ENCODE data around the gene AOC3.
"Not testable (repeated sequence)": the region's sequence is repeated elsewhere in the genome, so short reads cannot be mapped to it uniquely, and the experiment has no call there.

AOC3 gene

DNA sequence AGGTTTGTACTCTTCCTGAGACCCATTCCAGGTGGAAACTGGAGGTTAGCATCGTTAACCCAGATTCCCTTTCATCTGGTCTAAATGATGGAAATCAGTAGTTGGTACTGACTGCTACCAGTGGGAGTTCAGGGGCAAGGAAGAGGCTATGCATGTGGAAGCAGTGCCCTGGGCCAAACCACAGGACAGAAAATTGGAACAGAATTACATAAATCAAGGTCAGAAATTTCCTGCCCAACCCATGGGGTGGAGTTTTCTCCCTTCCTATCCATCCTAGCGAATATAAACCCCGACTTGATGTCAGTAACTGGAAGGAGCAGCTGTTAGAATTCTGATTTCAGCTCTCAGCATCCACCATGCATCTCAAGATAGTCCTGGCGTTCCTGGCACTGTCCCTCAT is 6.7 kb upstream of the AOC3 start, which contains the start of gene AOC2:
AOC2 (plus strand) TSS at position 310 of the 400 bp plus-strand sequence; CDS start at position 357, 47 bp downstream.
- no peak for DNase-seq (ENCODE audit: low read depth, low spot score)

GRCh38 chr17:42844761-42845555 is 6.0 kb upstream of the AOC3 start:
- DNase-seq (ENCODE audit: low read depth, low spot score), result no peak

- DNase-seq (ENCODE audit: low read depth, low spot score), result no peak
Measured at GRCh38 chr17:42845556-42845917, 5.5 kb upstream of the AOC3 start.

GRCh38 chr17:42845918-42846593 is 4.9 kb upstream of the AOC3 start:
- DNase-seq (ENCODE audit: low read depth, low spot score), result no peak

DNA sequence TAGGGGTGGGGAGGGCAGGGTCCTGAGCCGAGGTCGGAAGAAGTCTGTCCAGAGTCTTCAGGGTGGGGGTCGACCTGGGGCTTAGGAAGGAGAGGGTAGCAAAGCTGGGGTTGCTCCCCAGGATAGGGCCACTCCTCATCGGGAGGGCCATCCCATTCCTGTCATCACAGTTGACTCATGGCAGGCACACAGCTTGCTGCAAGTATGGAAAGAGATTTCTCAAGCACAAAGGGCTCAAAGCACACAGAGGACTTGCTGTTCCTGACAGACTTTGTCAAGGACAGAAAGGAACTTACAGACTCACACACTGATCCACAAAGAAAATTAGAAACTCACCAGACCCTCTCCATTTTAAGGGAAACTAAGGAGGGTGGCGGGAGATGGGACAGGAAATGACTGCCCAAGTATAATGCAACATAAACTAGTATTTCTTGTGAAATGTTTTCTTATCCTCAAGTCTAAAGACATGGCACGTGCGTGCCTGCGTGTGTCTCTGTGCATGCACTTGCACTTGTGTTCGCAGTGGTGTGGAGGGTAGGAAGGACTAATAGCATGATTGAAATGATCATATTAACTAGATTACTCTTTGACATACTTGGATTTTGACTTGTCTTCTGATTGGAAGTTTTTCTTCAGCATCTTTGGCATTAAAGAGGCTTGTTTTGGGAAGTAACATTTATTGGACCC is 4.3 kb upstream of the AOC3 start:
- no peak for DNase-seq (ENCODE audit: low read depth, low spot score)

GRCh38 chr17:42848093-42848492 is 2.9 kb upstream of the AOC3 start:
- no peak for DNase-seq (ENCODE audit: low read depth, low spot score)

DNA sequence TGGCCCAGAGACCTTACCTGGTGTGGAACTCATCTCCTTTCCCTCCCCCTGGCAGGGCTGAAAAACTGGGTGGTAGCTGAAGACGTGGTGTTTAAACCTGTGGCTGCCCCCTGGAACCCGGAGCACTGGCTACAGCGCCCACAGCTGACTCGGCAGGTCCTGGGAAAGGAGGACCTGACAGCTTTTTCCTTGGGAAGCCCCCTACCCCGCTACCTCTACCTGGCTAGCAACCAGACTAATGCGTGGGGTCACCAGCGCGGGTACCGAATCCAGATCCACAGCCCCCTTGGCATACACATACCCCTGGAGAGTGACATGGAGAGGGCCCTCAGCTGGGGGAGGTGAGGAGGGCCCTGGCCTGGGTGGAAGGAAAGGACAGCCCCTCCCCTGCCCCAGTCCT is 2.0 kb upstream of the AOC3 start:
- DNase-seq (ENCODE audit: low read depth, low spot score), result no peak

DNA sequence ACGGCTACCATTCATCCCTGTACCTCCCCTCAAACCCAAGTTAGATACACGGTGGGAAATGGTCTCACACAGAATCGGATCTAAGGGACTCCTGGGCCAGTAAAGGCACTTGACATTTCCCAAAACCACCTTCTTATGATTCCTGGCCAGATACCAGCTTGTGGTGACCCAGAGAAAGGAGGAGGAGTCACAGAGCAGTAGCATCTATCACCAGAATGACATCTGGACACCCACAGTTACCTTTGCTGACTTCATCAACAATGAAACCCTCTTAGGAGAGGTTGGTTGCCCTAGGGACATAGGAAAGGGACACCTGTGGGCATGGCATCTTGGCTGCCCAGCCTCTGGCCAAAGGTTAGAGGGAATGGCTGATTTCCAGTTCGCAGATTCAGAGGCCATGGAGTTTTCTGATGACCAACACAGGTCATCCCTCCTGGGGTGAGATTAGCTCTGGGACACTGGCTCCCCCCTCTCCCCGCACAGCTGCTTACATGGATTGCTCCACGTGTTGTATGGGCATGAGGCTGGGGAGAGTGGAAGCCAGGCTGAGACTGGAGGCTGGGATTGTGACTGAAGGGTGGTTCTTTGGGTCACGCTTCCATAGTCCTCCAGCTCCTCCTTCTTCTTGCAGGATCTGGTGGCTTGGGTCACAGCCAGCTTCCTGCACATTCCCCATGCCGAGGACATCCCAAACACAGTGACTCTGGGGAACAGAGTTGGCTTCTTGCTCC is 1.4 kb upstream of the AOC3 start:
- no peak for DNase-seq (ENCODE audit: low read depth, low spot score)

- DNase-seq (ENCODE audit: low read depth, low spot score), result not testable (repeated sequence)
Measured at GRCh38 chr17:42851371-42852240, 607 bp downstream of the AOC3 start.

DNA sequence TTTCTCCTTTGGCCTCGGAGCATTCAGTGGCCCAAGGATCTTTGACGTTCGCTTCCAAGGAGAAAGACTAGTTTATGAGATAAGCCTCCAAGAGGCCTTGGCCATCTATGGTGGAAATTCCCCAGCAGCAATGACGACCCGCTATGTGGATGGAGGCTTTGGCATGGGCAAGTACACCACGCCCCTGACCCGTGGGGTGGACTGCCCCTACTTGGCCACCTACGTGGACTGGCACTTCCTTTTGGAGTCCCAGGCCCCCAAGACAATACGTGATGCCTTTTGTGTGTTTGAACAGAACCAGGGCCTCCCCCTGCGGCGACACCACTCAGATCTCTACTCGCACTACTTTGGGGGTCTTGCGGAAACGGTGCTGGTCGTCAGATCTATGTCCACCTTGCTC is 1.4 kb downstream of the AOC3 start:
- no peak for DNase-seq (ENCODE audit: low read depth, low spot score)

GRCh38 chr17:42853004-42853403 is 2.0 kb downstream of the AOC3 start:
- DNase-seq (ENCODE audit: low read depth, low spot score), result no peak

DNA sequence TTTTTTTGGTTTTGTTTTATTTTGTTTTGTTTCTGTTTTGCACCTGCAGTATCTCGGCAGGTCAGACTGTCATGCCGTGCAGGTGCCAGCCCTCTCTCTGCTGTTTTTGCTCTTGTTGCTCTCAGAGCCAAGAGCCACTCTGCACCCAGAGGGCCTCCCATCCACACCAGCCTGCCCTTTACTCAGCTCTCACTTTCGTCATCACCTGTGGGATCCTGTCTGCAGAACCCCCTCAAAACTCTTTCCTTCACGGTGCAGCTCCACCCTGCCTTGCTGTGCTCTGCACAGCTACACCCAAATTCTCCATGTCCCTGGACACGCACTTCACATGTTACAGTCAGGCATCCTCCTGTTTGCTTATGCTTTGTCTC is 2.6 kb downstream of the AOC3 start:
- no peak for DNase-seq (ENCODE audit: low read depth, low spot score)

- no peak for DNase-seq (ENCODE audit: low read depth, low spot score)
Measured at GRCh38 chr17:42853968-42854790, 3.2 kb downstream of the AOC3 start.

DNA sequence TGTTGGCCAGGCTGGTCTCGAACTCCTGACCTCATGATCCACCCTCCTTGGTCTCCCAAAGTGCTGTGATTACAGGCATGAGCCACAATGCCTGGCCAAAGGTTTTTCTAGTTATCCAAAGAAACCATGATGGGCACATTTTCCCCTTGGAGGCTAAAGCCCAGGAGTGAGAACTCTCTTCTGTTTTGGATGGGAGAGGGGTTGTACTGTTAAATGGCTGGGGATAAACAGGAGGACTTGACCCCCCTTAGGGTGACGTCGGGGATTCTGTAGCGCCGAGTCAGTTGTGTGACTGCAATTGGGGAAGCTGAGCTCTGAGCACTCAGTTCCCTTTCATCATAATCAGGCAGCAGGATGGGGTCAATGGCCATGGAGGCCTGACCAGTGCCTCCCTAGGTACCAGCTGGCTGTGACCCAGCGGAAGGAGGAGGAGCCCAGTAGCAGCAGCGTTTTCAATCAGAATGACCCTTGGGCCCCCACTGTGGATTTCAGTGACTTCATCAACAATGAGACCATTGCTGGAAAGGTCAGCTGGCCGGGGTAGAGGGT is 4.1 kb downstream of the AOC3 start:
- DNase-seq (ENCODE audit: low read depth, low spot score), result no peak

DNA sequence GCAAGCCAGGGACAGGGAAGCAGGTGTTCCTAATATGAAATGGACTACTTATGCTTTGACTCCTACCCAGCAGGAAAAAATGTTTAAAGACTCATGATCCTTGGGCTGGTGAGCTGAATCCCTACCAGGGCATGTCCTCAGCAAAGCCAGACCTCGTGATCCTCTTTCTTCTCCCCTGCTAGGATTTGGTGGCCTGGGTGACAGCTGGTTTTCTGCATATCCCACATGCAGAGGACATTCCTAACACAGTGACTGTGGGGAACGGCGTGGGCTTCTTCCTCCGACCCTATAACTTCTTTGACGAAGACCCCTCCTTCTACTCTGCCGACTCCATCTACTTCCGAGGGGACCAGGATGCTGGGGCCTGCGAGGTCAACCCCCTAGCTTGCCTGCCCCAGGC is 5.1 kb downstream of the AOC3 start:
- not testable (repeated sequence) for DNase-seq (ENCODE audit: low read depth, low spot score)

- DNase-seq (ENCODE audit: low read depth, low spot score), result not testable (repeated sequence)
Measured at GRCh38 chr17:42856516-42856915, 5.5 kb downstream of the AOC3 start.

DNA sequence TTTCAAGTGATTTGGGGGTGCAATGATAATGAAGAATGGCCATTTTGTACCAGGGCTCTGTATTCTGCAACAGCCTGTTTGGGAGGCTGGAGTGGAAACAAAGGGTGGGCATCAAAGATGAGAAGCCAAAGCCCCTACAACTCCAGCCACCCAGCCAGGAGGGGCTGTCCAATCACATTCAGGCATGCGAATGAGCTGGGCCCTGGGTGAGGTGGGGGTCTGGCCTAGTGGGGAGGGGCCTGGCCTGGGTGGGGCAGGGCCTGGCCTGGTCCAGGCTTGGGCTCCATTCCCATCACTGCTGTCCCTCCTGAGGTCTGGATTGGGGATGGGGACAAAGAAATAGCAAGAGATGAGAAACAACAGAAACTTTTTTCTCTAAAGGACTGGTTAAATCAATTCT is 6.4 kb downstream of the AOC3 start:
- no peak for DNase-seq (ENCODE audit: low read depth, low spot score)

- DNase-seq (ENCODE audit: low read depth, low spot score), result no peak
Measured at GRCh38 chr17:42865638-42866094, 14.7 kb downstream of the AOC3 start.

DNA sequence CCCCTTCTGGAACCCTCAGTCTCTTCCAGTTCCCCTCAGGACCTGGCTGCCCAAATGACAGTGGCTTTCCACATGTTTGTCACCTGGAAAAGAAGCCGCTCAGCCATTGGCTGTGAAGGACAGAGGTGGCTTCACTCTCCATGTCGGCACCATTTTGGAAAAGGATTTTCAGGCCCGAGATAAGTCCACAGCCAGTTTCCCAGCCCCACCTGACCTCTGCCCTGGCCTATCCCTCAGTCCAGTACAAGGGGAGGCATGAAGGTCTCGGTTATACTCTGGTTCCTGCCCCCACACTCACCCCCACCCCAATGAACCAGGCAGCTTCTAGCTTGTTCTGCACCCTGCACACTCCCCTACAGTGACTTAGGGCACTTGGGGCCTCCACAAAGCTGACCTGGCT is 15.2 kb downstream of the AOC3 start:
- no peak for DNase-seq (ENCODE audit: low read depth, low spot score)
